Ecto neural progenitor cell (in vitro differentiated cells): ENCODE measurements around the gene ITFG2.
"Not testable (repeated sequence)": the region's sequence is repeated elsewhere in the genome, so short reads cannot be mapped to it uniquely, and the experiment has no call there.

Source experiments
- DNase-seq: peaks from one replicate; pipeline ENCODE4 v3.0.0-alpha.2; 2018; ENCODE audit warnings: low spot score

Gene ITFG2

GRCh38 chr12:2863402-2863801 lies 50.9 kb downstream of the ITFG2 start:
- DNase-seq = not testable (repeated sequence)

GRCh38 chr12:2864198-2864597 lies 51.7 kb downstream of the ITFG2 start:
- no peak for DNase-seq

GRCh38 chr12:2868986-2869632 lies 56.6 kb downstream of the ITFG2 start:
- DNase-seq = not testable (repeated sequence)
